Measurements from ENCODE around the gene C10orf120.

The C10orf120 gene

GRCh38 chr10:122659651-122660050 is 40.0 kb downstream of the C10orf120 start:
- FAIRE-seq = no peak

DNA sequence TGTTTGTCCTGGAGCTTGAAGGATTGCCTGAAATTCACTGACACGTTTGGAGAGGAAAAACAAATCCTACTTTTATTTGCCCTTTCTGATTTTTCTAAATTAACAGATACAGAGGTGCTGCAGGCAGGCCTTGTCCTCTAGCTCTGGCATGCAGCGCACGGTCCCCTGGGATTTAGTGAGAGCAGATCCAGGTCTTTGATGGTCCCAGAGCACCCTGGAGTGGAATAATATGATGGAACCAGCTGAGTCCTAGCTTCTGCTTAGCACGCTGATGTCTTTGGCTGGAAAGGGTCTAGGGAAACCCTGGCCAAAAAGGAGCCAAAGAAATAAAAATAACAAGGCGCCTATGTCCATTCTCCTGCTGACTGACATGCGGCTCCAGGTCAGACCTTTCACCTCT is 40.5 kb downstream of the C10orf120 start:
- no peak for FAIRE-seq

DNA sequence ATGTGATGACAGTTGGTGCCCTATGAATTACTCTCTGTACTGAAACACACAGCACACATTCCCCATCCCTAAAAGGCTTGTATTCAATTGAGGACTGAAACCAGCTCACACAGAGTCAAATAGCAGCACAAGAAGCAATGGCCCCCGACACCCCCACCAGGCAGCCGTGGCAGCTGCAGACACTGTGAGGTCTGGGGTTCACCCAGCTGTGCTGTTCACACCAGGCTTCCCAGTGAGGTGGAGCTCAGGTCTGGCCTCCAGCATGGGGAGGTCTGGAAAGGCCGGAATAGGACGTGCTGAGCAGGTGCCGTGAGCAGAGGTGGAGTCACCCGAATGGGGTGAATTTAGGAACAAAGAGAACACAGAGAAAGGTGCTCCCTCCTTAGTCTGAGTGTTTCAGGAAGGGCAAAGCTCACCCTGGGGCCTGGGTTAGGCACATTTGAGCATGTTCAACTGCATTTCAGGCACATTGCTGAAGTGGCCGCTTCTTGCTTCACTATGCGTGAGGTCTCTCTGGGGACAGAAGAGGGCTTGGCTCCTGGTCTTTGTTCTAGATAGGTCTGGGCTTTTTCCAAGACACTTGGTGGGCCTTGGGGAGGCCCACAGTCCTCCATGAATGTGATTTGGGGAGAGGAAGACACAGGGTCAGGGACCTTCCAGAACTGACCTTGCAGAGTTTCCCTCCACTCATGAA is 41.1 kb downstream of the C10orf120 start:
- no peak for FAIRE-seq

DNA sequence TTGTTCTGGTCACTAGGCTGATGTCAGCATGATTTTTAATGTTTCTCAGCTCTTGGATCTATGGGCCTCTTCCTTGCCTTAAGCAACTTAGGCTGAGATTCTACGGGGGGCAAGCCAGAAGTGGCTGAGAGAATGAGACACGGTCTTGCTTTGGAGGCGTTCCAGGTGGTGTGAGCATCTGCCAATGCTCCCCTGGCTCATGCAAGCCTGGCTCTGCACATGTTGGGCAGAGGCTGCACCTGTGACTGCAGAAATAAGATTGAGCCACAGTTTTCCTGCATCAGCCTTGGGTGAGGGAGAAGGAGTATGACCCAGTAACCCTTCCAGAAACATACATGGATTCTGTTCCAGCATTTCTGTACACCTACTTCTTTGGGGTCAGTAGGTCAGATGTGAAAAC is 41.9 kb downstream of the C10orf120 start:
- no peak for FAIRE-seq

- no peak for FAIRE-seq
Measured at GRCh38 chr10:122657255-122657654, 42.4 kb downstream of the C10orf120 start.

- FAIRE-seq = no peak
Measured at GRCh38 chr10:122656741-122657140, 42.9 kb downstream of the C10orf120 start.

DNA sequence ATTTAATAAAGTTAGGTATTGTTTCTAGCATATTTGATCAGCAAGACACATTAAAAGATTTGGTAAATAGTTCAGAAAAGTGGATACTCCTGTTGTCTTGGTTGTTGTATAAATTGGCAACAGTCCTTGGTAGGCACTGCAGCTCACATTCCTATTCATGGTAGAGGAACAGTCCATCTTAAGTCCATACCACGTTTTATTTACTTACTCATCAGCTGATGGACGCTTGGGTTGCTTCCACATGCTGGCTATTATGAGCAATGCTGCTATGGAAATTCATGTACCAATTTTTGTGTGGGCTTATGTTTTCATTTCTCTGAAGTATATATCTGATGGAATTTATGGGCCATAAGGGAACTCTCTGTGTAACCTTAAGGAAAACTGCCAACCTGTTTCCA is 43.3 kb downstream of the C10orf120 start:
- no peak for FAIRE-seq

DNA sequence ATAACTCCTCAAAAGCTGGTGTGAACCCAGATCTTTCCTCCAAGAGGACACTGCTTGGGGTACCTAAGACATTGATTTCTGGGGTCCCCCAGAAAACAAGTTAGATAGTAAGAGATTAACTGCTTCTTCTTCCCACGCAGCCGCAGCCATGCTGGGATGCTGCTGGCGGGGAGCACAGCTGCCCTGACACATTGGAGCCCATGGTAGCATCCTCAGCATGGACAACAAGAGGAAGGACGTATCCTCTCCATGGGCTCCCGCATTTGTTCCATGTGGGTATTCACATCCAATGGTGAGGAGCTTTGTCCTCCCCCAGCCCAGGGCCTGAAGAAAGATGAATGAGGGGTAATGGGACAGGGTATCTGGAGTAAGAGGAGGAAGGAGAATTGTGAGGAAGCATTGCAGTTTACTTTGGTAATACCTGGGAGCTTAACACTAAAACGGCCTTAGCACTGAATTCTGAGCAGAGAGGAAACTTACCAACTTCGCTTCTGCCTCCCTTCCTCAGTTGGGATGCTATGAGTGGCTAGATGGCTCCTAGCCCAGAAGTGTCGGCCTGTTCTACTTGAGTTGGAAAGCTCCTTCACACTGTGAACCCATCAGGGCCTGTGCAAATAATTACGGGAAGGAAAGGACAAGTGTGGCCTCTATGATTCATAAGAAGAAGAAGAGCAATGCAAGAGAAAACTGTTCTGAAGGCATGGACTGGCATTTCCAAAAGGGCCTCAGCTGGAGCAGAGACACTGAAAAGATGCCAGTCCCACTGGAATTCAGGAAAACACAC is 43.9 kb downstream of the C10orf120 start:
- no peak for FAIRE-seq

DNA sequence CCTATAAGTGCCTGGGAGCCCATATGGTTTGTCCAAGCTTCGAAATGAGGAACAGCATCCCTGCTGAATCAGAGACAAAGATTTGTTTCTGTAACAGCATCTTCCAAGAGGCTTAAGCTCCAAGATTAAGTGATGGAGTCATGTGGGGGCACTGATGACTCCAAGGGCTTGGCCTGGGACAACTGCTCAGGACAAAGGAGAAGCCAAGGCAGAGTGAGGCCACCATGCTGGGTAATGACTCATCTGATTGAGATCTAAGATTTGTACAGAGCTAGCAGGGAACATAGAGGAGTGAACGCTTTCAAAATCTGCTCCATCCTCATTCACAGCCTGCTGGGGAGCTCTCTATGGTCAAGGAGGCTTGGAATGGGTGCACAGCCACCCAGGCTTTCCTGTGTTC is 49.3 kb downstream of the C10orf120 start:
- no peak for FAIRE-seq

GRCh38 chr10:122649903-122650302 is 49.7 kb downstream of the C10orf120 start:
- FAIRE-seq = no peak

DNA sequence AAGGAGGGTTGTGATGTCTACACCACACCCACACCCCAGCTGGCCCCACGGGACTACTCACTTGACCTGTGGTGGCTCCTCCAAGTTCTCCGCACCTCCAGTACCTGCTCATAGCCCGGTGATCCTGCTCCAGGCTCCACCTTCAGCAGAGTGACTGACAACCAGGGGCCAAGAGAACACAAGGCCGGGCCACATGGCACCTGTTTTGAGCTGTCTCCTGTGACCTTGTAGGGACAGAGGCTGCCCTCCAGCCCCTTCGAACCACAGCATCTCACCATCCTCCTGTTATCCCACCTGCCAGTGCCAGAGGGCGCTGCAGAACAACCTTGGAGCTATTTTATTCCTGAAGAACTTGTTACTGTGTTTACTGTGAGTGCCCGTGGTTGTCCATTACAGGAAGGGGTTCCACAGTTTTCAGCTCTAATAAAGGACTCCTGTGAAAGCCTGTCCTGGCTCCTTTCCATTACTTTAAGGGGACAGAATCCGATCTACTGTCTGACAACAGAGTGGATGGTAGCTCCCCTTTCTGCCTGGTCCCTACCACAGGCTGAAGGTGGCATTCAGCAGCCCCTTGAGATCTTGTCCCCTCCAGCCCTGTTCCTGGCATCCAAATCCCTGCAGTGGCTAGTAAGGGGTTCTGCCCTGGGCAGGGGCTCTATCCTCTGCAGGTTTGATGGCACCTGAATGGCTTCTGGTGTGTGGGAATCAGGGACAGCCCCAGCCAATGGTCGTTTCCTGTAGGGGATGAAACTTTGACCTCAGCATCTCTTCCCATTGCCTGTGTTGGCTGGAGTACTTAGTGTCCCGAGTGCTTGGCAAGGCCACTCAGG is 50.8 kb downstream of the C10orf120 start:
- no peak for FAIRE-seq
